Measurements from ENCODE around the gene C6orf120. TPM values are rescaled to one million over a fixed set of nuclear protein-coding genes. Genes with fewer than 3 reads are reported as not detected.
A peak's percentile ranks its signal among the peaks of the same experiment; 100 is the strongest.

Gene C6orf120
- total and polyA plus RNA-seq, 9 of the 15 experiments (the other 6 are each of a cell fraction or from before 2014, with no cell fraction given), result 7.7 to 44.9 (median 34.8) TPM

DNA sequence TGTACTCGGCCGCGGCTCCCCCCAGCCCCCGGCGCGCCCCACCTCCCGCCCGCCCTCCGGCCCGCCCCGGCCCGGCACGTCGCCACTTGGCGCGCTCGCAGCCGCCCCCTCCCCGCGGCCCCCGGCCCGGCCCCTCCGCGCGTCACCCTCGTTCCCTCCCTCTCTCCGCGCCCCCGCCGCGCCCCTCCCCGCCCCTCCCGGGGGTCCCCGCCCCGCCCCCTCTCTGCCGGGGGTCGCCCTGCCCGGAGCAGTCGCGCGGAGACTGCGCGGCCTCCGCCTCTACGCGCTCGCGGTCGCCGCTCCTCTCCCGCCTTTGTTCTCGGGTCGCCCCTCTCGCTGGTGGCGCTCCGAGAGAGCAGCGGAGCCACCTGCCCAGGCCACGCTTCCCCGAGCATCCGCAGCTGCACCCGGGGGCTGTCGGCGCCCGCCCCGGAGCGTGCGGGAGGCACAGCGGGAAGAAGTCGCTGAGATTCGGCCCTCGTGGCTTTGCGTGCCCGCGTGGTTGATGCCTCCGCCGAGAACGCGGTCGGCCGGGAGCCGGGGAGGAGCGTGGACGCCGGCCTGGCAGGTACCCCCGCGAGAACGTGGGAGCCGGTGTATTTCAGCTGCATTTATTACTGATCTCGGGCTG lies 22.7 kb downstream of the C6orf120 start, which contains the start of gene PHF10 (continued):
- TF ChIP-seq, protein P1, sequence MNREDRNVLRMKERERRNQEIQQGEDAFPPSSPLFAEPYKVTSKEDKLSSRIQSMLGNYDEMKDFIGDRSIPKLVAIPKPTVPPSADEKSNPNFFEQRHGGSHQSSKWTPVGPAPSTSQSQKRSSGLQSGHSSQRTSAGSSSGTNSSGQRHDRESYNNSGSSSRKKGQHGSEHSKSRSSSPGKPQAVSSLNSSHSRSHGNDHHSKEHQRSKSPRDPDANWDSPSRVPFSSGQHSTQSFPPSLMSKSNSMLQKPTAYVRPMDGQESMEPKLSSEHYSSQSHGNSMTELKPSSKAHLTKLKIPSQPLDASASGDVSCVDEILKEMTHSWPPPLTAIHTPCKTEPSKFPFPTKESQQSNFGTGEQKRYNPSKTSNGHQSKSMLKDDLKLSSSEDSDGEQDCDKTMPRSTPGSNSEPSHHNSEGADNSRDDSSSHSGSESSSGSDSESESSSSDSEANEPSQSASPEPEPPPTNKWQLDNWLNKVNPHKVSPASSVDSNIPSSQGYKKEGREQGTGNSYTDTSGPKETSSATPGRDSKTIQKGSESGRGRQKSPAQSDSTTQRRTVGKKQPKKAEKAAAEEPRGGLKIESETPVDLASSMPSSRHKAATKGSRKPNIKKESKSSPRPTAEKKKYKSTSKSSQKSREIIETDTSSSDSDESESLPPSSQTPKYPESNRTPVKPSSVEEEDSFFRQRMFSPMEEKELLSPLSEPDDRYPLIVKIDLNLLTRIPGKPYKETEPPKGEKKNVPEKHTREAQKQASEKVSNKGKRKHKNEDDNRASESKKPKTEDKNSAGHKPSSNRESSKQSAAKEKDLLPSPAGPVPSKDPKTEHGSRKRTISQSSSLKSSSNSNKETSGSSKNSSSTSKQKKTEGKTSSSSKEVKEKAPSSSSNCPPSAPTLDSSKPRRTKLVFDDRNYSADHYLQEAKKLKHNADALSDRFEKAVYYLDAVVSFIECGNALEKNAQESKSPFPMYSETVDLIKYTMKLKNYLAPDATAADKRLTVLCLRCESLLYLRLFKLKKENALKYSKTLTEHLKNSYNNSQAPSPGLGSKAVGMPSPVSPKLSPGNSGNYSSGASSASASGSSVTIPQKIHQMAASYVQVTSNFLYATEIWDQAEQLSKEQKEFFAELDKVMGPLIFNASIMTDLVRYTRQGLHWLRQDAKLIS (CRISPR knock-in tag; IDR thresholded peaks at IDR 0.05), result peak; percentile 93
- TF ChIP-seq MYBL2 (IDR thresholded peaks at IDR 0.05; ENCODE audit: low read depth), result no peak
- 0 out of 2 replicates have a peak, but pooled peaks have one; percentile 43 for TF ChIP-seq MYBL2 (CRISPR knock-in tag; IDR thresholded peaks at IDR 0.05; ENCODE audit: borderline replicate concordance)
- TF ChIP-seq, protein P2, sequence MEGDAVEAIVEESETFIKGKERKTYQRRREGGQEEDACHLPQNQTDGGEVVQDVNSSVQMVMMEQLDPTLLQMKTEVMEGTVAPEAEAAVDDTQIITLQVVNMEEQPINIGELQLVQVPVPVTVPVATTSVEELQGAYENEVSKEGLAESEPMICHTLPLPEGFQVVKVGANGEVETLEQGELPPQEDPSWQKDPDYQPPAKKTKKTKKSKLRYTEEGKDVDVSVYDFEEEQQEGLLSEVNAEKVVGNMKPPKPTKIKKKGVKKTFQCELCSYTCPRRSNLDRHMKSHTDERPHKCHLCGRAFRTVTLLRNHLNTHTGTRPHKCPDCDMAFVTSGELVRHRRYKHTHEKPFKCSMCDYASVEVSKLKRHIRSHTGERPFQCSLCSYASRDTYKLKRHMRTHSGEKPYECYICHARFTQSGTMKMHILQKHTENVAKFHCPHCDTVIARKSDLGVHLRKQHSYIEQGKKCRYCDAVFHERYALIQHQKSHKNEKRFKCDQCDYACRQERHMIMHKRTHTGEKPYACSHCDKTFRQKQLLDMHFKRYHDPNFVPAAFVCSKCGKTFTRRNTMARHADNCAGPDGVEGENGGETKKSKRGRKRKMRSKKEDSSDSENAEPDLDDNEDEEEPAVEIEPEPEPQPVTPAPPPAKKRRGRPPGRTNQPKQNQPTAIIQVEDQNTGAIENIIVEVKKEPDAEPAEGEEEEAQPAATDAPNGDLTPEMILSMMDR (IDR thresholded peaks at IDR 0.05 in 2 of 3, conservative IDR thresholded peaks at IDR 0.05 in 1 of 3; ENCODE audit: insufficient read depth in 2 of 3, low read depth in 1 of 3, low read length in 3 of 3), result 0 out of 6 replicates have a peak, but pooled peaks of 1 of the 3 experiments have one; percentile 5
- peak; percentile 35; the same call in 1 of the 2 replicates for TF ChIP-seq IRF2 (CRISPR knock-in tag; IDR thresholded peaks at IDR 0.05)
- peak; percentile 65 for TF ChIP-seq FIP1L1 (IDR thresholded peaks at IDR 0.05; ENCODE audit: low read depth, low read length, poor library complexity, severe bottlenecking)
- peak; percentile 76 for TF ChIP-seq HNRNPLL (IDR thresholded peaks at IDR 0.05; ENCODE audit: low read depth, low read length, poor library complexity, severe bottlenecking)
- TF ChIP-seq, protein P3, sequence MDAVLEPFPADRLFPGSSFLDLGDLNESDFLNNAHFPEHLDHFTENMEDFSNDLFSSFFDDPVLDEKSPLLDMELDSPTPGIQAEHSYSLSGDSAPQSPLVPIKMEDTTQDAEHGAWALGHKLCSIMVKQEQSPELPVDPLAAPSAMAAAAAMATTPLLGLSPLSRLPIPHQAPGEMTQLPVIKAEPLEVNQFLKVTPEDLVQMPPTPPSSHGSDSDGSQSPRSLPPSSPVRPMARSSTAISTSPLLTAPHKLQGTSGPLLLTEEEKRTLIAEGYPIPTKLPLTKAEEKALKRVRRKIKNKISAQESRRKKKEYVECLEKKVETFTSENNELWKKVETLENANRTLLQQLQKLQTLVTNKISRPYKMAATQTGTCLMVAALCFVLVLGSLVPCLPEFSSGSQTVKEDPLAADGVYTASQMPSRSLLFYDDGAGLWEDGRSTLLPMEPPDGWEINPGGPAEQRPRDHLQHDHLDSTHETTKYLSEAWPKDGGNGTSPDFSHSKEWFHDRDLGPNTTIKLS (IDR thresholded peaks at IDR 0.05; ENCODE audit: borderline replicate concordance, low read depth), result peak; percentile 68
- peak; percentile 86; the same call in 1 of the 2 replicates for TF ChIP-seq ZNF282 (CRISPR knock-in tag; IDR thresholded peaks at IDR 0.05)
- TF ChIP-seq HEY1 (CRISPR knock-in tag; IDR thresholded peaks at IDR 0.05; ENCODE audit: borderline replicate concordance), result no peak
- TF ChIP-seq, protein P4, sequence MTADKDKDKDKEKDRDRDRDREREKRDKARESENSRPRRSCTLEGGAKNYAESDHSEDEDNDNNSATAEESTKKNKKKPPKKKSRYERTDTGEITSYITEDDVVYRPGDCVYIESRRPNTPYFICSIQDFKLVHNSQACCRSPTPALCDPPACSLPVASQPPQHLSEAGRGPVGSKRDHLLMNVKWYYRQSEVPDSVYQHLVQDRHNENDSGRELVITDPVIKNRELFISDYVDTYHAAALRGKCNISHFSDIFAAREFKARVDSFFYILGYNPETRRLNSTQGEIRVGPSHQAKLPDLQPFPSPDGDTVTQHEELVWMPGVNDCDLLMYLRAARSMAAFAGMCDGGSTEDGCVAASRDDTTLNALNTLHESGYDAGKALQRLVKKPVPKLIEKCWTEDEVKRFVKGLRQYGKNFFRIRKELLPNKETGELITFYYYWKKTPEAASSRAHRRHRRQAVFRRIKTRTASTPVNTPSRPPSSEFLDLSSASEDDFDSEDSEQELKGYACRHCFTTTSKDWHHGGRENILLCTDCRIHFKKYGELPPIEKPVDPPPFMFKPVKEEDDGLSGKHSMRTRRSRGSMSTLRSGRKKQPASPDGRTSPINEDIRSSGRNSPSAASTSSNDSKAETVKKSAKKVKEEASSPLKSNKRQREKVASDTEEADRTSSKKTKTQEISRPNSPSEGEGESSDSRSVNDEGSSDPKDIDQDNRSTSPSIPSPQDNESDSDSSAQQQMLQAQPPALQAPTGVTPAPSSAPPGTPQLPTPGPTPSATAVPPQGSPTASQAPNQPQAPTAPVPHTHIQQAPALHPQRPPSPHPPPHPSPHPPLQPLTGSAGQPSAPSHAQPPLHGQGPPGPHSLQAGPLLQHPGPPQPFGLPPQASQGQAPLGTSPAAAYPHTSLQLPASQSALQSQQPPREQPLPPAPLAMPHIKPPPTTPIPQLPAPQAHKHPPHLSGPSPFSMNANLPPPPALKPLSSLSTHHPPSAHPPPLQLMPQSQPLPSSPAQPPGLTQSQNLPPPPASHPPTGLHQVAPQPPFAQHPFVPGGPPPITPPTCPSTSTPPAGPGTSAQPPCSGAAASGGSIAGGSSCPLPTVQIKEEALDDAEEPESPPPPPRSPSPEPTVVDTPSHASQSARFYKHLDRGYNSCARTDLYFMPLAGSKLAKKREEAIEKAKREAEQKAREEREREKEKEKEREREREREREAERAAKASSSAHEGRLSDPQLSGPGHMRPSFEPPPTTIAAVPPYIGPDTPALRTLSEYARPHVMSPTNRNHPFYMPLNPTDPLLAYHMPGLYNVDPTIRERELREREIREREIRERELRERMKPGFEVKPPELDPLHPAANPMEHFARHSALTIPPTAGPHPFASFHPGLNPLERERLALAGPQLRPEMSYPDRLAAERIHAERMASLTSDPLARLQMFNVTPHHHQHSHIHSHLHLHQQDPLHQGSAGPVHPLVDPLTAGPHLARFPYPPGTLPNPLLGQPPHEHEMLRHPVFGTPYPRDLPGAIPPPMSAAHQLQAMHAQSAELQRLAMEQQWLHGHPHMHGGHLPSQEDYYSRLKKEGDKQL (CRISPR knock-in tag; IDR thresholded peaks at IDR 0.05; ENCODE audit: borderline replicate concordance), result 0 out of 2 replicates have a peak, but pooled peaks have one; percentile 77
- no peak for TF ChIP-seq TAF7 (tag; IDR thresholded peaks at IDR 0.05)
- peak in 1 of 2 experiments; percentile 66; a peak in 1 of 4 replicates for TF ChIP-seq TEAD1 (CRISPR knock-in tag; IDR thresholded peaks at IDR 0.05)

All from K562 (cell line).